Measurements from ENCODE around the gene CASQ1.

CASQ1 gene

DNA sequence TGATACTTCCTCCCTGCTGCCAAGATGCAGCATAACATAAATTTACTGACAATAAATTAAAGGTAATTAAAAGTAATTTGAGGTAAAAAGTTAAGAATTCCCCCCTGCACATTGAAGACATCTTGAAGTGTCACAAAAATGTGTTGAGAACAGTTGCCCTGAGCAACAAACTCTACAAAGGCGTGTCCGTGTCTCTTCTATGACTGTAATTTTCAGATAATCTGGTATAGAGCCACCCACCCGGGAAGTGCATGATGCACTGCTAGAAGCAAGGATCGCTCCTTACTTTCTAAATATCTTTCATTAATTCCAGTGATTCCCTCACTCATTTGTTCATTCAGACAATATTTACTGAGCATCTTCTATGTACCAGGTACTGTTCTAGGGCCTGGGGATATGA lies 11.0 kb upstream of the CASQ1 start:
- ATAC-seq, result no peak
- TF ChIP-seq ZNF70 (CRISPR knock-in tag; IDR thresholded peaks at IDR 0.05), result no peak
- TF ChIP-seq, protein P1, sequence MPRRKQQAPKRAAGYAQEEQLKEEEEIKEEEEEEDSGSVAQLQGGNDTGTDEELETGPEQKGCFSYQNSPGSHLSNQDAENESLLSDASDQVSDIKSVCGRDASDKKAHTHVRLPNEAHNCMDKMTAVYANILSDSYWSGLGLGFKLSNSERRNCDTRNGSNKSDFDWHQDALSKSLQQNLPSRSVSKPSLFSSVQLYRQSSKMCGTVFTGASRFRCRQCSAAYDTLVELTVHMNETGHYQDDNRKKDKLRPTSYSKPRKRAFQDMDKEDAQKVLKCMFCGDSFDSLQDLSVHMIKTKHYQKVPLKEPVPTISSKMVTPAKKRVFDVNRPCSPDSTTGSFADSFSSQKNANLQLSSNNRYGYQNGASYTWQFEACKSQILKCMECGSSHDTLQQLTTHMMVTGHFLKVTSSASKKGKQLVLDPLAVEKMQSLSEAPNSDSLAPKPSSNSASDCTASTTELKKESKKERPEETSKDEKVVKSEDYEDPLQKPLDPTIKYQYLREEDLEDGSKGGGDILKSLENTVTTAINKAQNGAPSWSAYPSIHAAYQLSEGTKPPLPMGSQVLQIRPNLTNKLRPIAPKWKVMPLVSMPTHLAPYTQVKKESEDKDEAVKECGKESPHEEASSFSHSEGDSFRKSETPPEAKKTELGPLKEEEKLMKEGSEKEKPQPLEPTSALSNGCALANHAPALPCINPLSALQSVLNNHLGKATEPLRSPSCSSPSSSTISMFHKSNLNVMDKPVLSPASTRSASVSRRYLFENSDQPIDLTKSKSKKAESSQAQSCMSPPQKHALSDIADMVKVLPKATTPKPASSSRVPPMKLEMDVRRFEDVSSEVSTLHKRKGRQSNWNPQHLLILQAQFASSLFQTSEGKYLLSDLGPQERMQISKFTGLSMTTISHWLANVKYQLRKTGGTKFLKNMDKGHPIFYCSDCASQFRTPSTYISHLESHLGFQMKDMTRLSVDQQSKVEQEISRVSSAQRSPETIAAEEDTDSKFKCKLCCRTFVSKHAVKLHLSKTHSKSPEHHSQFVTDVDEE (CRISPR knock-in tag; IDR thresholded peaks at IDR 0.05), result no peak
- TF ChIP-seq ZFP3 (CRISPR knock-in tag; IDR thresholded peaks at IDR 0.05), result no peak
- no peak for TF ChIP-seq SNAI2 (CRISPR knock-in tag; IDR thresholded peaks at IDR 0.05)
- TF ChIP-seq OSR1 (CRISPR knock-in tag; IDR thresholded peaks at IDR 0.05), result no peak
- no peak for TF ChIP-seq ZC3H10 (CRISPR knock-in tag; IDR thresholded peaks at IDR 0.05)
- TF ChIP-seq ZNF565 (CRISPR knock-in tag; conservative IDR thresholded peaks at IDR 0.05; ENCODE audit: low read depth), result no peak
- TF ChIP-seq PPARA (CRISPR knock-in tag; IDR thresholded peaks at IDR 0.05; ENCODE audit: borderline replicate concordance), result no peak
- TF ChIP-seq CSDC2 (CRISPR knock-in tag; IDR thresholded peaks at IDR 0.05), result no peak
- no peak for TF ChIP-seq ESRRG (CRISPR knock-in tag; IDR thresholded peaks at IDR 0.05)
- TF ChIP-seq, protein P2, sequence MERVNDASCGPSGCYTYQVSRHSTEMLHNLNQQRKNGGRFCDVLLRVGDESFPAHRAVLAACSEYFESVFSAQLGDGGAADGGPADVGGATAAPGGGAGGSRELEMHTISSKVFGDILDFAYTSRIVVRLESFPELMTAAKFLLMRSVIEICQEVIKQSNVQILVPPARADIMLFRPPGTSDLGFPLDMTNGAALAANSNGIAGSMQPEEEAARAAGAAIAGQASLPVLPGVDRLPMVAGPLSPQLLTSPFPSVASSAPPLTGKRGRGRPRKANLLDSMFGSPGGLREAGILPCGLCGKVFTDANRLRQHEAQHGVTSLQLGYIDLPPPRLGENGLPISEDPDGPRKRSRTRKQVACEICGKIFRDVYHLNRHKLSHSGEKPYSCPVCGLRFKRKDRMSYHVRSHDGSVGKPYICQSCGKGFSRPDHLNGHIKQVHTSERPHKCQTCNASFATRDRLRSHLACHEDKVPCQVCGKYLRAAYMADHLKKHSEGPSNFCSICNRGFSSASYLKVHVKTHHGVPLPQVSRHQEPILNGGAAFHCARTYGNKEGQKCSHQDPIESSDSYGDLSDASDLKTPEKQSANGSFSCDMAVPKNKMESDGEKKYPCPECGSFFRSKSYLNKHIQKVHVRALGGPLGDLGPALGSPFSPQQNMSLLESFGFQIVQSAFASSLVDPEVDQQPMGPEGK (CRISPR knock-in tag; IDR thresholded peaks at IDR 0.05; ENCODE audit: borderline replicate concordance), result no peak
- TF ChIP-seq, protein P3, sequence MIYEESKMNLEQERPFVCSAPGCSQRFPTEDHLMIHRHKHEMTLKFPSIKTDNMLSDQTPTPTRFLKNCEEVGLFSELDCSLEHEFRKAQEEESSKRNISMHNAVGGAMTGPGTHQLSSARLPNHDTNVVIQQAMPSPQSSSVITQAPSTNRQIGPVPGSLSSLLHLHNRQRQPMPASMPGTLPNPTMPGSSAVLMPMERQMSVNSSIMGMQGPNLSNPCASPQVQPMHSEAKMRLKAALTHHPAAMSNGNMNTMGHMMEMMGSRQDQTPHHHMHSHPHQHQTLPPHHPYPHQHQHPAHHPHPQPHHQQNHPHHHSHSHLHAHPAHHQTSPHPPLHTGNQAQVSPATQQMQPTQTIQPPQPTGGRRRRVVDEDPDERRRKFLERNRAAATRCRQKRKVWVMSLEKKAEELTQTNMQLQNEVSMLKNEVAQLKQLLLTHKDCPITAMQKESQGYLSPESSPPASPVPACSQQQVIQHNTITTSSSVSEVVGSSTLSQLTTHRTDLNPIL (CRISPR knock-in tag; IDR thresholded peaks at IDR 0.05; ENCODE audit: low read depth), result no peak

DNA sequence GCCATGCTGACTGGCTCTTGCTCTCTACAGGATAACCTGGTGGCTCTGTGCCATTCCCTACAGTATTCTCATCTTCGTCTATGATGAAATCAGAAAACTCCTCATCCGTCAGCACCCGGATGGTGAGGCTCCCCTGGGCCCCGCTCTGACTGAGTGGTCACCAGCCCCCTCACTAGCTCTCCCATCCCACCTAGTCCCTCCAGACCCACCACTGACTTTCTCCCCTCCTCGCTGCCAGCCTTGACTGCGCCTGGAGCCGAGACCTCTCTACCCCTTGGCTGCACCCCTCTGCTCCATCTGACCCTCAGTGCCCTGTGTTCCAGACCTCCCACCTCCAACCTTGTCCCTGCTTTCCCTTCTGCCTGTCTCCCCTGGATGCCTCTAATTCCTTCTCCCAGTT lies 4.1 kb upstream of the CASQ1 start:
- TF ChIP-seq OSR1 (CRISPR knock-in tag; IDR thresholded peaks at IDR 0.05), result no peak
- ATAC-seq, result no peak

DNA sequence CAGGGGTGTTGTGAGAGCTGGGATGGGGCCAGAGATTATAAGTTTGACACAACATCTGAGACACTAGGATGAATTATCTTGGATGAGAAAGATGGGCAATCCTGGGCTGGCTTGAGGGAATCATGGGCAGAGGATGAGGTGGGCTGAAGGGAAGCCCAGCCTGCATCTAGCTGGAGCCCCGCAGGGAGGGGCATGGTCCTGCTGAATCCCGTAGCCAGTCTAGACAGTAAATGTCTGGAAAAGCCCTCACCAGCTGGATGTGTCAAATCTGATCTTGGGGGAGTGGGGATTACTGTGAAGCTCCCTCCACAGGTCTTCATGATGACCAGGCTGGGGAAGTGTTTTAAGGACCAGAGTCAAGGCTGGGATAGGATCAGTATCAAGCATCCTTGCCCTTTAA lies 3.6 kb upstream of the CASQ1 start:
- TF ChIP-seq BACH2 (CRISPR knock-in tag; IDR thresholded peaks at IDR 0.05; ENCODE audit: borderline replicate concordance) (no peak), CSDC2 (CRISPR knock-in tag; IDR thresholded peaks at IDR 0.05) (no peak), SNAI2 (CRISPR knock-in tag; IDR thresholded peaks at IDR 0.05) (no peak), ARNTL (CRISPR knock-in tag; IDR thresholded peaks at IDR 0.05; ENCODE audit: borderline replicate concordance, low read depth) (no peak), ZFP30 (CRISPR knock-in tag; IDR thresholded peaks at IDR 0.05) (no peak), ESRRG (CRISPR knock-in tag; IDR thresholded peaks at IDR 0.05) (no peak), ZC3H10 (CRISPR knock-in tag; IDR thresholded peaks at IDR 0.05) (no peak), OSR1 (CRISPR knock-in tag; IDR thresholded peaks at IDR 0.05) (no peak), TOX (CRISPR knock-in tag; IDR thresholded peaks at IDR 0.05; ENCODE audit: borderline replicate concordance) (no peak), ZFP3 (CRISPR knock-in tag; IDR thresholded peaks at IDR 0.05) (no peak), PPARA (CRISPR knock-in tag; IDR thresholded peaks at IDR 0.05; ENCODE audit: borderline replicate concordance) (no peak), RARB (CRISPR knock-in tag; IDR thresholded peaks at IDR 0.05) (no peak)
- TF ChIP-seq, protein P2 (CRISPR knock-in tag; IDR thresholded peaks at IDR 0.05; ENCODE audit: borderline replicate concordance), result no peak
- TF ChIP-seq, protein P4, sequence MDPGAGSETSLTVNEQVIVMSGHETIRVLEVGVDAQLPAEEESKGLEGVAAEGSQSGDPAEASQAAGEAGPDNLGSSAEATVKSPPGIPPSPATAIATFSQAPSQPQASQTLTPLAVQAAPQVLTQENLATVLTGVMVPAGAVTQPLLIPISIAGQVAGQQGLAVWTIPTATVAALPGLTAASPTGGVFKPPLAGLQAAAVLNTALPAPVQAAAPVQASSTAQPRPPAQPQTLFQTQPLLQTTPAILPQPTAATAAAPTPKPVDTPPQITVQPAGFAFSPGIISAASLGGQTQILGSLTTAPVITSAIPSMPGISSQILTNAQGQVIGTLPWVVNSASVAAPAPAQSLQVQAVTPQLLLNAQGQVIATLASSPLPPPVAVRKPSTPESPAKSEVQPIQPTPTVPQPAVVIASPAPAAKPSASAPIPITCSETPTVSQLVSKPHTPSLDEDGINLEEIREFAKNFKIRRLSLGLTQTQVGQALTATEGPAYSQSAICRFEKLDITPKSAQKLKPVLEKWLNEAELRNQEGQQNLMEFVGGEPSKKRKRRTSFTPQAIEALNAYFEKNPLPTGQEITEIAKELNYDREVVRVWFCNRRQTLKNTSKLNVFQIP (CRISPR knock-in tag; IDR thresholded peaks at IDR 0.05; ENCODE audit: borderline replicate concordance, low read depth), result no peak
- TF ChIP-seq, protein P3 (CRISPR knock-in tag; IDR thresholded peaks at IDR 0.05; ENCODE audit: low read depth), result no peak
- no peak for ATAC-seq

Measured in SK-N-SH treated with all-trans-retinoic acid at 6 μM for 48 hours (cell line).